Measurements from ENCODE around the gene ARRDC4. TPM values are rescaled to one million over a fixed set of nuclear protein-coding genes. Genes with fewer than 3 reads are reported as not detected.

The ARRDC4 gene
- total RNA-seq, 2 experiments from 2014 or later, result 0.09 TPM; not detected in 1

- DNase-seq (no peak), ATAC-seq (no peak)
- Mint-ChIP-seq H3K36me3 (no peaks in the 10 kb centered on the region), H3K27ac (no peak overlapping the region), H3K9me3 (ENCODE audit: low read depth) (no peaks in the 10 kb centered on the region), H3K4me1 (no peaks in the 10 kb centered on the region), H3K4me3 (no peak overlapping the region), H3K27me3 (no peaks in the 10 kb centered on the region)
- CTCF ChIA-PET, result no interaction called here
Observed at GRCh38 chr15:97995192-97995591, 34.7 kb downstream of the ARRDC4 start.

GRCh38 chr15:97995881-97996603 is 35.5 kb downstream of the ARRDC4 start:
- CTCF ChIA-PET, result no interaction called here
- ATAC-seq, result no peak
- Mint-ChIP-seq H3K9me3 (ENCODE audit: low read depth) (no peaks in the 10 kb centered on the region), H3K36me3 (no peaks in the 10 kb centered on the region), H3K4me3 (no peak overlapping the region), H3K27ac (no peak overlapping the region), H3K4me1 (no peaks in the 10 kb centered on the region), H3K27me3 (no peaks in the 10 kb centered on the region)
- DNase-seq, result no peak

GRCh38 chr15:97998307-97999071 is 38.0 kb downstream of the ARRDC4 start:
- Mint-ChIP-seq H3K9me3 (ENCODE audit: low read depth) (no peaks in the 10 kb centered on the region), H3K27ac (no peak overlapping the region), H3K27me3 (no peaks in the 10 kb centered on the region), H3K4me3 (no peak overlapping the region), H3K4me1 (no peaks in the 10 kb centered on the region), H3K36me3 (no peaks in the 10 kb centered on the region)
- no peak for ATAC-seq
- no peak for DNase-seq
- CTCF ChIA-PET, result no interaction called here

GRCh38 chr15:98000249-98001203 is 40.0 kb downstream of the ARRDC4 start:
- CTCF ChIA-PET, result interaction anchor here (0.7 kb wide), 1 partner anchor 845 kb away, joined by 5 read pairs; no protein-coding TSS in a partner anchor
- DNase-seq (no peak), ATAC-seq (no peak)
- H3K36me3 Mint-ChIP-seq, result no peaks in the 10 kb centered on the region
- no peaks in the 10 kb centered on the region for H3K4me1 Mint-ChIP-seq
- no peaks in the 10 kb centered on the region for H3K9me3 Mint-ChIP-seq (ENCODE audit: low read depth)
- H3K27ac Mint-ChIP-seq, result no peak overlapping the region
- no peaks in the 10 kb centered on the region for H3K27me3 Mint-ChIP-seq
- H3K4me3 Mint-ChIP-seq, result no peak overlapping the region

GRCh38 chr15:98001663-98002194 is 41.2 kb downstream of the ARRDC4 start:
- H3K9me3 Mint-ChIP-seq (ENCODE audit: low read depth), result no peaks in the 10 kb centered on the region
- CTCF ChIA-PET, result no interaction called here
- H3K36me3 Mint-ChIP-seq, result no peaks in the 10 kb centered on the region
- H3K4me1 Mint-ChIP-seq, result no peaks in the 10 kb centered on the region
- DNase-seq (no peak), ATAC-seq (no peak)
- H3K27me3 Mint-ChIP-seq, result no peaks in the 10 kb centered on the region
- H3K4me3 Mint-ChIP-seq, result no peak overlapping the region
- H3K27ac Mint-ChIP-seq, result no peak overlapping the region

- Mint-ChIP-seq H3K4me3 (no peak overlapping the region), H3K27me3 (no peaks in the 10 kb centered on the region), H3K9me3 (ENCODE audit: low read depth) (no peaks in the 10 kb centered on the region), H3K36me3 (no peaks in the 10 kb centered on the region), H3K4me1 (no peaks in the 10 kb centered on the region), H3K27ac (no peak overlapping the region)
- no peak for DNase-seq
- CTCF ChIA-PET, result no interaction called here
- ATAC-seq, result no peak
Observed at GRCh38 chr15:98002419-98002818, 41.9 kb downstream of the ARRDC4 start.

- H3K9me3 Mint-ChIP-seq (ENCODE audit: low read depth), result no peaks in the 10 kb centered on the region
- no peak for ATAC-seq
- no peak overlapping the region for H3K4me3 Mint-ChIP-seq
- H3K36me3 Mint-ChIP-seq, result no peaks in the 10 kb centered on the region
- H3K27ac Mint-ChIP-seq, result no peak overlapping the region
- no peaks in the 10 kb centered on the region for H3K27me3 Mint-ChIP-seq
- CTCF ChIA-PET, result no interaction called here
- DNase-seq, result no peak
- no peaks in the 10 kb centered on the region for H3K4me1 Mint-ChIP-seq
Observed at GRCh38 chr15:98002866-98003265, 42.4 kb downstream of the ARRDC4 start.

GRCh38 chr15:98003518-98003917 is 43.0 kb downstream of the ARRDC4 start:
- H3K27ac Mint-ChIP-seq, result no peak overlapping the region
- H3K4me3 Mint-ChIP-seq, result no peak overlapping the region
- no peaks in the 10 kb centered on the region for H3K4me1 Mint-ChIP-seq
- CTCF ChIA-PET, result no interaction called here
- no peak for ATAC-seq
- no peaks in the 10 kb centered on the region for H3K27me3 Mint-ChIP-seq
- DNase-seq, result no peak
- no peaks in the 10 kb centered on the region for H3K36me3 Mint-ChIP-seq
- H3K9me3 Mint-ChIP-seq (ENCODE audit: low read depth), result no peaks in the 10 kb centered on the region

GRCh38 chr15:98003996-98004395 is 43.5 kb downstream of the ARRDC4 start:
- H3K36me3 Mint-ChIP-seq, result no peaks in the 10 kb centered on the region
- no peak overlapping the region for H3K27ac Mint-ChIP-seq
- H3K27me3 Mint-ChIP-seq, result no peaks in the 10 kb centered on the region
- H3K9me3 Mint-ChIP-seq (ENCODE audit: low read depth), result no peaks in the 10 kb centered on the region
- no peaks in the 10 kb centered on the region for H3K4me1 Mint-ChIP-seq
- DNase-seq, result no peak
- CTCF ChIA-PET, result no interaction called here
- H3K4me3 Mint-ChIP-seq, result no peak overlapping the region
- no peak for ATAC-seq

GRCh38 chr15:98005659-98006058 is 45.2 kb downstream of the ARRDC4 start:
- H3K9me3 Mint-ChIP-seq (ENCODE audit: low read depth), result no peaks in the 10 kb centered on the region
- H3K27me3 Mint-ChIP-seq, result no peaks in the 10 kb centered on the region
- no peaks in the 10 kb centered on the region for H3K36me3 Mint-ChIP-seq
- ATAC-seq, result no peak
- H3K4me1 Mint-ChIP-seq, result no peaks in the 10 kb centered on the region
- no peak overlapping the region for H3K27ac Mint-ChIP-seq
- no peak for DNase-seq
- no peak overlapping the region for H3K4me3 Mint-ChIP-seq
- CTCF ChIA-PET, result no interaction called here

- Mint-ChIP-seq H3K27ac (no peak overlapping the region), H3K36me3 (no peaks in the 10 kb centered on the region)
- CTCF ChIA-PET, result no interaction called here
Observed at GRCh38 chr15:98009169-98009568, 48.7 kb downstream of the ARRDC4 start.

GRCh38 chr15:98009971-98010370 is 49.5 kb downstream of the ARRDC4 start:
- H3K36me3 Mint-ChIP-seq, result no peaks in the 10 kb centered on the region
- no peaks in the 10 kb centered on the region for H3K27me3 Mint-ChIP-seq
- H3K9me3 Mint-ChIP-seq (ENCODE audit: low read depth), result no peaks in the 10 kb centered on the region
- H3K4me1 Mint-ChIP-seq, result no peaks in the 10 kb centered on the region
- no peak overlapping the region for H3K4me3 Mint-ChIP-seq
- no peak overlapping the region for H3K27ac Mint-ChIP-seq
- CTCF ChIA-PET, result no interaction called here
- DNase-seq, result no peak
- no peak for ATAC-seq

More at GRCh38 chr15:98009169-98009568, 48.7 kb downstream of the ARRDC4 start:
- Mint-ChIP-seq H3K9me3 (ENCODE audit: low read depth) (no peaks in the 10 kb centered on the region), H3K27me3 (no peaks in the 10 kb centered on the region), H3K4me1 (no peaks in the 10 kb centered on the region), H3K4me3 (no peak overlapping the region)
- DNase-seq, result no peak
- no peak for ATAC-seq

GRCh38 chr15:98012354-98012753 is 51.9 kb downstream of the ARRDC4 start:
- CTCF ChIA-PET, result no interaction called here

More at GRCh38 chr15:98012354-98012753, 51.9 kb downstream of the ARRDC4 start:
- H3K36me3 Mint-ChIP-seq, result no peaks in the 10 kb centered on the region
- ATAC-seq (no peak), DNase-seq (no peak)
- no peaks in the 10 kb centered on the region for H3K9me3 Mint-ChIP-seq (ENCODE audit: low read depth)
- no peak overlapping the region for H3K27ac Mint-ChIP-seq
- no peak overlapping the region for H3K4me3 Mint-ChIP-seq
- no peaks in the 10 kb centered on the region for H3K27me3 Mint-ChIP-seq
- H3K4me1 Mint-ChIP-seq, result no peaks in the 10 kb centered on the region

Measured in activated CD8-positive, alpha-beta memory T cell treated with anti-CD3 and anti-CD28 coated beads, Interleukin-2, amount 10 ng/mL, durations not matched to agents 7 days and 5 days (primary cell).